GM12878 (cell line): Measurements from ENCODE around the gene TEX30. TPM values are rescaled to one million over a fixed set of nuclear protein-coding genes. Genes with fewer than 3 reads are reported as not detected.

ENCODE experiments used
- ATAC-seq: fragments of 200-7000 bp; cut with Tn5 transposase; 3 replicates; pipeline ENCODE4 v1.9.1; 2020; ENCODE audit warnings: mild to moderate bottlenecking, moderate library complexity
- BruUV-seq: library from RNA; stranded (reverse); fragments of 400-500 nt; replicated peaks from 2 replicates; lab custom pipeline; 2021; lab: Mats Ljungman, UMichigan
- CTCF ChIA-PET: fragments of 300-600 bp; sonication (Branson Sonifier 250); formaldehyde crosslinking; extraction: SDS; loops from one replicate; lab custom pipeline; 2021; ENCODE audit warnings: inconsistent platforms; lab: Yijun Ruan, JAX
- POLR2A ChIA-PET: fragments of 350-600 bp; formaldehyde crosslinking; extraction: SDS; loops from one replicate; lab custom pipeline; 2021; ENCODE audit warnings: inconsistent platforms; lab: Charles Lee
- RAD21 ChIA-PET: fragments of 300-600 bp; sonication (Branson Sonifier 250); formaldehyde crosslinking; loops from one replicate; lab custom pipeline; 2023; ENCODE audit warnings: antibody characterized with exemption; ENCODE audit not compliant: unreplicated experiment; lab: Charles Lee
- SMC1A ChIA-PET: fragments of 300-600 bp; sonication (Branson Sonifier 250); formaldehyde crosslinking; loops from one replicate; lab custom pipeline; 2023; ENCODE audit not compliant: unreplicated experiment, uncharacterized antibody; lab: Charles Lee
- DNase-seq: peaks from one replicate; pipeline ENCODE4 v3.0.0-alpha.2; 2011; ENCODE audit warnings: low read depth, low spot score
- FAIRE-seq: peaks from 3 replicates; lab custom pipeline; 2011; peaks lifted over from hg19 to GRCh38; lab: Jason Lieb, UNC
- H2AFZ ChIP-seq: 2 replicates; pipeline ENCODE4 v1.6.0; 2011; ENCODE audit warnings: low read depth, low read length, control low read depth; ENCODE audit not compliant: control insufficient read depth
- H3K27ac ChIP-seq: 2 replicates; pipeline ENCODE4 v1.5.1; 2011; ENCODE audit warnings: control low read depth; ENCODE audit not compliant: control insufficient read depth, insufficient read depth
- H3K27me3 ChIP-seq, 2 experiments: replicated peaks in 1 of 2; 2 replicates each; pipeline versions ENCODE4 v1.6.0 to v1.6.1; 2011; ENCODE audit warnings: low read length in 1 of 2; ENCODE audit not compliant: control insufficient read depth in 2 of 2, insufficient read depth in 2 of 2
- H3K36me3 ChIP-seq, 2 experiments: 2 replicates each; pipeline ENCODE4 v1.5.1; 2011; ENCODE audit warnings: low read length in 1 of 2; ENCODE audit not compliant: control insufficient read depth in 2 of 2, insufficient read depth in 2 of 2
- H3K4me1 ChIP-seq: 2 replicates; pipeline ENCODE4 v1.6.1; 2011; ENCODE audit warnings: mild to moderate bottlenecking, low read length, moderate library complexity, mixed read lengths; ENCODE audit not compliant: control insufficient read depth, insufficient read depth
- H3K4me2 ChIP-seq: 2 replicates; pipeline ENCODE4 v1.6.0; 2011; ENCODE audit warnings: control low read depth; ENCODE audit not compliant: control insufficient read depth, insufficient read depth
- H3K4me3 ChIP-seq: fragments of 200-600 bp; sonication (generic); 2 replicates; pipeline ENCODE4 v1.5.1; 2016
- H3K79me2 ChIP-seq: 2 replicates; pipeline ENCODE4 v1.6.0; 2011; ENCODE audit warnings: low read length; ENCODE audit not compliant: control insufficient read depth, insufficient read depth
- H3K9ac ChIP-seq: 2 replicates; pipeline ENCODE4 v1.8.0; 2011; ENCODE audit warnings: low read length, control low read depth, mixed read lengths; ENCODE audit not compliant: control insufficient read depth, insufficient read depth
- H3K9me3 ChIP-seq: replicated peaks from 3 replicates; pipeline ENCODE4 v1.5.1; 2011; ENCODE audit warnings: mild to moderate bottlenecking, low read length; ENCODE audit not compliant: control insufficient read depth, insufficient read depth
- H4K20me1 ChIP-seq: 2 replicates; pipeline ENCODE4 v1.6.0; 2011; ENCODE audit not compliant: control insufficient read depth, insufficient read depth
- BHLHE40 ChIP-seq, 2 experiments: fragments of 450-650 bp in 1 of 2; IDR thresholded peaks; 2 replicates each; pipeline ENCODE4 v1.6.1; 2011 to 2017; ENCODE audit warnings: low read depth in 2 of 2, borderline replicate concordance in 1 of 2, improper control_type of control experiment in 1 of 2, low read length in 1 of 2, mild to moderate bottlenecking in 1 of 2
- CBX3 ChIP-seq: fragments of 200-600 bp; sonication (generic); IDR thresholded peaks from 2 replicates; pipeline ENCODE4 v1.6.1; 2016; ENCODE audit warnings: low read depth, borderline replicate concordance
- EED ChIP-seq: sonication (generic); IDR thresholded peaks from 2 replicates; pipeline ENCODE4 v1.6.1; 2016; ENCODE audit warnings: antibody characterized with exemption, low read depth
- ESRRA ChIP-seq: IDR thresholded peaks from 2 replicates; pipeline ENCODE4 v1.6.1; 2012; ENCODE audit warnings: mild to moderate bottlenecking, low read length, improper control_type of control experiment
- HDAC2 ChIP-seq: fragments of 200-600 bp; sonication (generic); IDR thresholded peaks from 2 replicates; pipeline ENCODE4 v1.6.1; 2017
- HDGF ChIP-seq: fragments of 450-650 bp; IDR thresholded peaks from 2 replicates; pipeline ENCODE4 v1.6.1; 2016; ENCODE audit warnings: antibody characterized with exemption
- IKZF2 ChIP-seq, 2 experiments: fragments of 450-650 bp; IDR thresholded peaks; 2 replicates each; pipeline ENCODE4 v1.6.1; 2017; ENCODE audit warnings: mild to moderate bottlenecking in 2 of 2, moderate library complexity in 2 of 2
- MXI1 ChIP-seq: fragments of 150-350 bp; IDR thresholded peaks from 2 replicates; pipeline ENCODE4 v1.6.1; 2011; ENCODE audit warnings: low read depth, mild to moderate bottlenecking, inconsistent platforms, low read length, improper control_type of control experiment
- WGBS: methylation state at CpG from one replicate; pipeline ENCODE4 v1.1.6; 2016; ENCODE audit warnings: low lambda C conversion rate; ENCODE audit not compliant: insufficient replicate concordance, insufficient coverage; ENCODE audit errors: missing lambda C conversion rate; 5-methylcytosine and 5-hydroxymethylcytosine counted together
- in situ Hi-C: fragments of 300-500 bp; cut with MboI; formaldehyde crosslinking; loops from 9 replicates; pipeline ENCODE4 v1.14.3; 2018; ENCODE audit warnings: mixed read lengths
- intact Hi-C: fragments of 100-400 bp; cut with micrococcal nuclease; formaldehyde crosslinking; loops from one replicate; pipeline ENCODE4 v1.14.2; 2022; ENCODE audit not compliant: unreplicated experiment
- polyA plus RNA-seq, 11 experiments: library from polyadenylated mRNA; depleted of rRNA in 4 of 11; unstranded in 6 of 11; stranded (reverse) in 5 of 11; fragments of >200 nt; fragmentation: Nextera tagmentation in 4 of 11; fragmentation: Illumina TruSeq in 1 of 11; extraction: Ambion mirVana in 4 of 11; extraction: Trizol in 1 of 11; gene quantifications; 1 replicate in 1 of 11; 2 replicates in 10 of 11; pipeline versions ENCODE4 v1.2.1 to v1.2.3, GENCODE V29; 2011 to 2016; ENCODE audit warnings: inconsistent platforms in 2 of 11, missing spikeins in 2 of 11, low read depth in 1 of 11
- total RNA-seq, 4 experiments: library from RNA; depleted of rRNA in 3 of 4; stranded (reverse); fragments of >200 nt in 3 of 4; fragmentation: Illumina TruSeq in 1 of 4; extraction: Trizol in 1 of 4; gene quantifications; 2 replicates each; pipeline versions ENCODE4 v1.2.1 to v1.2.3, GENCODE V29; 2013 to 2021
- TF ChIP-seq, protein P1 (sequence below): fragments of 450-650 bp; IDR thresholded peaks from 2 replicates; pipeline ENCODE4 v1.6.1; 2016; ENCODE audit warnings: mild to moderate bottlenecking
- TF ChIP-seq, protein P2 (sequence below): fragments of 450-650 bp; IDR thresholded peaks from 2 replicates; pipeline ENCODE4 v1.6.1; 2017; ENCODE audit warnings: mild to moderate bottlenecking, low read depth, inconsistent platforms; ENCODE audit not compliant: poor library complexity, severe bottlenecking

TEX30 gene
- total and polyA plus RNA-seq, 10 of the 15 experiments (the other 5 are each of a cell fraction or from before 2014, with no cell fraction given): 19.7 to 114 (median 25.0) TPM

DNA sequence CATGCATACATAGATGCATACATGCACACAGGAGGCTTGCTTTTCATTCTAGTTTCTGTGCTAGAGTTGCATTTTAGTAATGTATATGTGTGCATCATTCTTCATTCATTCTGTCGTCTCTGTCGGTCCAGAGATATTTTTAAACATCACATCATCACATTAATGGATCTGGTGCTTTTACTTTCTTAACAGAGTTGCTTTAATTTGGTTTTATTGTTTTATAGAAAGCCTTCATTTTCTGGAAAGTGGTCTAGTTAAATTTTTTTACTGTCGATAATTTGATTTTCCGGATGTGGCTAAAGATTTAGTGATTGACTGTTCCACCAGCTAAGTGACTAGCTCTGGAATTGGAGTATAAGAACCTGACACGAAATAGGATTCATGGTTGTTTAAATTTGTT lies 42.2 kb upstream of the TEX30 start:
- no peak overlapping the region for H3K4me3 ChIP-seq
- 90% methylated on average over 5 of the region's 5 CpGs for WGBS
- SMC1A ChIA-PET: interaction anchor here (1.8 kb wide), 1 partner anchor 9 kb away, joined by 5 read pairs; no protein-coding TSS in a partner anchor

More for the DNA sequence above, 42.2 kb upstream of the TEX30 start:
- intact Hi-C loops: no loop called here
- TF ChIP-seq HDGF (no peak), ESRRA (no peak), MXI1 (no peak), EED (no peak), CBX3 (no peak), IKZF2 (IDR thresholded peaks at IDR 0.05) (no peak), HDAC2 (no peak), BHLHE40 (IDR thresholded peaks at IDR 0.05; ENCODE audit: borderline replicate concordance in 1 of 2, low read depth in 2 of 2, low read length in 1 of 2) (no peak)
- TF ChIP-seq, protein P1, sequence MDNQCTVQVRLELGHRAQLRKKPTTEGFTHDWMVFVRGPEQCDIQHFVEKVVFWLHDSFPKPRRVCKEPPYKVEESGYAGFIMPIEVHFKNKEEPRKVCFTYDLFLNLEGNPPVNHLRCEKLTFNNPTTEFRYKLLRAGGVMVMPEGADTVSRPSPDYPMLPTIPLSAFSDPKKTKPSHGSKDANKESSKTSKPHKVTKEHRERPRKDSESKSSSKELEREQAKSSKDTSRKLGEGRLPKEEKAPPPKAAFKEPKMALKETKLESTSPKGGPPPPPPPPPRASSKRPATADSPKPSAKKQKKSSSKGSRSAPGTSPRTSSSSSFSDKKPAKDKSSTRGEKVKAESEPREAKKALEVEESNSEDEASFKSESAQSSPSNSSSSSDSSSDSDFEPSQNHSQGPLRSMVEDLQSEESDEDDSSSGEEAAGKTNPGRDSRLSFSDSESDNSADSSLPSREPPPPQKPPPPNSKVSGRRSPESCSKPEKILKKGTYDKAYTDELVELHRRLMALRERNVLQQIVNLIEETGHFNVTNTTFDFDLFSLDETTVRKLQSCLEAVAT: no peak
- TF ChIP-seq, protein P2, sequence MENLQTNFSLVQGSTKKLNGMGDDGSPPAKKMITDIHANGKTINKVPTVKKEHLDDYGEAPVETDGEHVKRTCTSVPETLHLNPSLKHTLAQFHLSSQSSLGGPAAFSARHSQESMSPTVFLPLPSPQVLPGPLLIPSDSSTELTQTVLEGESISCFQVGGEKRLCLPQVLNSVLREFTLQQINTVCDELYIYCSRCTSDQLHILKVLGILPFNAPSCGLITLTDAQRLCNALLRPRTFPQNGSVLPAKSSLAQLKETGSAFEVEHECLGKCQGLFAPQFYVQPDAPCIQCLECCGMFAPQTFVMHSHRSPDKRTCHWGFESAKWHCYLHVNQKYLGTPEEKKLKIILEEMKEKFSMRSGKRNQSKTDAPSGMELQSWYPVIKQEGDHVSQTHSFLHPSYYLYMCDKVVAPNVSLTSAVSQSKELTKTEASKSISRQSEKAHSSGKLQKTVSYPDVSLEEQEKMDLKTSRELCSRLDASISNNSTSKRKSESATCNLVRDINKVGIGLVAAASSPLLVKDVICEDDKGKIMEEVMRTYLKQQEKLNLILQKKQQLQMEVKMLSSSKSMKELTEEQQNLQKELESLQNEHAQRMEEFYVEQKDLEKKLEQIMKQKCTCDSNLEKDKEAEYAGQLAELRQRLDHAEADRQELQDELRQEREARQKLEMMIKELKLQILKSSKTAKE: no peak
- in situ Hi-C loops: no loop called here
- H3K4me2 ChIP-seq: no peak overlapping the region
- H3K4me1 ChIP-seq: peaks cover 19% of the 10 kb centered on the region
- H3K9me3 ChIP-seq: peaks cover 1% of the 10 kb centered on the region
- H2AFZ ChIP-seq: no peak overlapping the region
- CTCF ChIA-PET: interaction anchor here (2.9 kb wide), 1 partner anchor 15 kb away, joined by 18 read pairs; no protein-coding TSS in a partner anchor
- no peaks in the 10 kb centered on the region for H3K27me3 ChIP-seq
- RAD21 ChIA-PET: interaction anchor here (2.6 kb wide), 1 partner anchor 30 kb away, joined by 6 read pairs; the partner anchor contains the start of gene ERCC5
- no peak for DNase-seq
- H3K27ac ChIP-seq: no peak overlapping the region
- no peak for FAIRE-seq
- H4K20me1 ChIP-seq: no peaks in the 10 kb centered on the region
- ATAC-seq: no peak
- H3K79me2 ChIP-seq: peaks cover 8% of the 10 kb centered on the region
- BruUV-seq: no TSS peak
- H3K9ac ChIP-seq: no peak overlapping the region
- H3K36me3 ChIP-seq: peaks cover 0 to 3% of the 10 kb centered on the region in 2 experiments
- POLR2A ChIA-PET: no interaction called here
